ENCODE results near the gene FARP1. TPM values are rescaled to one million over a fixed set of nuclear protein-coding genes. Genes with fewer than 3 reads are reported as not detected.
A peak's percentile ranks its signal among the peaks of the same experiment; 100 is the strongest.

The FARP1 gene
- total and polyA plus RNA-seq, 2 of the 13 experiments (the other 11 are each of a cell fraction or from before 2014, with no cell fraction given), result 70.6 to 126 TPM

- TF ChIP-seq SNRNP70 (IDR thresholded peaks at IDR 0.05; ENCODE audit: low read depth, low read length) (no peak), TBP (CRISPR knock-in tag; IDR thresholded peaks at IDR 0.05) (no peak), ZNF580 (CRISPR knock-in tag; IDR thresholded peaks at IDR 0.05; ENCODE audit: borderline replicate concordance, low read depth) (0 out of 2 replicates have a peak, but pooled peaks have one; percentile 24), ZNF160 (CRISPR knock-in tag; IDR thresholded peaks at IDR 0.05) (0 out of 2 replicates have a peak, but pooled peaks have one; percentile 33), BRCA1 (CRISPR knock-in tag; IDR thresholded peaks at IDR 0.05) (no peak), CBX5 (CRISPR knock-in tag; IDR thresholded peaks at IDR 0.05; ENCODE audit: borderline replicate concordance) (peak; percentile 44; the same call in 1 of the 2 replicates), NFATC3 (CRISPR knock-in tag; IDR thresholded peaks at IDR 0.05) (no peak), CERS6 (CRISPR knock-in tag; IDR thresholded peaks at IDR 0.05) (no peak), ZNF101 (CRISPR knock-in tag; IDR thresholded peaks at IDR 0.05; ENCODE audit: borderline replicate concordance, low read depth) (no peak), RXRB (CRISPR knock-in tag; IDR thresholded peaks at IDR 0.05; ENCODE audit: borderline replicate concordance) (peak; percentile 70), ELF1 (CRISPR knock-in tag; IDR thresholded peaks at IDR 0.05) (no peak), KDM2A (CRISPR knock-in tag; IDR thresholded peaks at IDR 0.05; ENCODE audit: borderline replicate concordance, low read depth) (0 out of 2 replicates have a peak, but pooled peaks have one; percentile 48), ZNF619 (CRISPR knock-in tag; IDR thresholded peaks at IDR 0.05) (no peak), TFDP2 (CRISPR knock-in tag; IDR thresholded peaks at IDR 0.05) (no peak), ZNF142 (CRISPR knock-in tag; IDR thresholded peaks at IDR 0.05) (no peak), E2F5 (CRISPR knock-in tag; conservative IDR thresholded peaks at IDR 0.05) (no peak), GTF2F1 (IDR thresholded peaks at IDR 0.05; ENCODE audit: low read length) (no peak), THAP11 (CRISPR knock-in tag; IDR thresholded peaks at IDR 0.05) (no peak)
Measured at GRCh38 chr13:98308086-98308911, 165.4 kb downstream of the FARP1 start (continued).

All from HepG2 (cell line).